GM12892 (cell line): ENCODE data around the gene FBXO11.

Source experiments
- POLR2A ChIP-seq: IDR thresholded peaks from 2 replicates; pipeline ENCODE4 v1.6.1; 2011; ENCODE audit warnings: low read depth, low read length, control low read depth
- POLR2AphosphoS5 ChIP-seq: IDR thresholded peaks from 2 replicates; pipeline ENCODE4 v1.6.1; 2011; ENCODE audit warnings: low read depth, low read length, control low read depth
- TAF1 ChIP-seq: IDR thresholded peaks from 2 replicates; pipeline ENCODE4 v1.6.1; 2011; ENCODE audit warnings: low read depth, mild to moderate bottlenecking, control low read depth, low read length, borderline replicate concordance

- TF ChIP-seq TAF1: no peak
- TF ChIP-seq POLR2A: no peak
- no peak for TF ChIP-seq POLR2AphosphoS5
Observed at GRCh38 chr2:47741637-47742036, 164.7 kb downstream of the FBXO11 start.
